WTC11 (cell line): ENCODE measurements around the gene PTPN3. TPM values are rescaled to one million over a fixed set of nuclear protein-coding genes. Genes with fewer than 3 reads are reported as not detected.

Source experiments
- ATAC-seq: fragments of 200-7000 bp; cut with Tn5 transposase; 2 replicates; pipeline ENCODE4 v1.10.0; 2021; ENCODE audit warnings: mild to moderate bottlenecking, moderate library complexity
- CTCF ChIA-PET: fragments of 300-600 bp; sonication (Branson Sonifier 250); formaldehyde crosslinking; loops from one replicate; lab custom pipeline; 2021; ENCODE audit warnings: antibody characterized with exemption; lab: Charles Lee
- POLR2A ChIA-PET: fragments of 350-600 bp; sonication (Branson Sonifier 250); formaldehyde crosslinking; loops from one replicate; lab custom pipeline; 2021; ENCODE audit warnings: antibody characterized with exemption; lab: Charles Lee
- DNase-seq: peaks from one replicate; pipeline ENCODE4 v3.0.0; 2021; ENCODE audit warnings: low spot score
- H3K27ac Mint-ChIP-seq: 2 replicates; pipeline ENCODE4 v1.8.0; 2021; ENCODE audit warnings: mixed read lengths
- H3K27me3 Mint-ChIP-seq: 2 replicates; pipeline ENCODE4 v1.8.0; 2021; ENCODE audit warnings: low read depth, mild to moderate bottlenecking, moderate library complexity, mixed read lengths
- H3K36me3 Mint-ChIP-seq: 2 replicates; pipeline ENCODE4 v1.8.0; 2021; ENCODE audit warnings: mixed read lengths
- H3K4me1 Mint-ChIP-seq: 2 replicates; pipeline ENCODE4 v1.8.0; 2022; ENCODE audit warnings: mixed read lengths
- H3K4me3 Mint-ChIP-seq: 2 replicates; pipeline ENCODE4 v1.8.0; 2021; ENCODE audit warnings: mild to moderate bottlenecking, moderate library complexity, mixed read lengths
- H3K9me3 Mint-ChIP-seq: 2 replicates; pipeline ENCODE4 v1.8.0; 2021; ENCODE audit warnings: mixed read lengths
- ATF1 ChIP-seq: sonication (generic); formaldehyde crosslinking; IDR thresholded peaks from 2 replicates; pipeline ENCODE4 v1.8.1; 2023; ENCODE audit warnings: mild to moderate bottlenecking, moderate library complexity, missing genetic modification reagents
- CBFB ChIP-seq: sonication (generic); formaldehyde crosslinking; IDR thresholded peaks from 2 replicates; pipeline ENCODE4 v1.8.1; 2022; ENCODE audit warnings: mild to moderate bottlenecking, low read depth, missing genetic modification reagents
- E2F5 ChIP-seq: sonication (generic); formaldehyde crosslinking; IDR thresholded peaks from 2 replicates; pipeline ENCODE4 v1.8.1; 2022; ENCODE audit warnings: mild to moderate bottlenecking, moderate library complexity, missing genetic modification reagents
- ETV6 ChIP-seq: sonication (generic); formaldehyde crosslinking; IDR thresholded peaks from 2 replicates; pipeline ENCODE4 v1.8.1; 2022; ENCODE audit warnings: mild to moderate bottlenecking, missing genetic modification reagents
- FOXP1 ChIP-seq: sonication (generic); formaldehyde crosslinking; IDR thresholded peaks from 2 replicates; pipeline ENCODE4 v1.8.0; 2022; ENCODE audit warnings: missing genetic modification reagents, mild to moderate bottlenecking, moderate library complexity, borderline replicate concordance
- HMGA2 ChIP-seq: fragments of 250-450 bp; sonication (Bioruptor Pico); IDR thresholded peaks from 2 replicates; pipeline ENCODE4 v1.4.0; 2021; ENCODE audit warnings: mild to moderate bottlenecking, moderate library complexity
- IRF2 ChIP-seq: sonication (generic); formaldehyde crosslinking; IDR thresholded peaks from 2 replicates; pipeline ENCODE4 v1.8.0; 2022; ENCODE audit warnings: low read depth, missing genetic modification reagents, borderline replicate concordance
- MXD4 ChIP-seq: fragments of 250-450 bp; sonication (Bioruptor Pico); IDR thresholded peaks from 2 replicates; pipeline ENCODE4 v1.8.0; 2021; ENCODE audit warnings: mild to moderate bottlenecking, moderate library complexity, borderline replicate concordance
- NR1H2 ChIP-seq: sonication (generic); formaldehyde crosslinking; IDR thresholded peaks from 2 replicates; pipeline ENCODE4 v1.9.0; 2021; ENCODE audit warnings: mild to moderate bottlenecking, moderate library complexity, missing genetic modification reagents
- NR2C2 ChIP-seq: sonication (generic); formaldehyde crosslinking; IDR thresholded peaks from 2 replicates; pipeline ENCODE4 v1.8.0; 2022; ENCODE audit warnings: mild to moderate bottlenecking, missing genetic modification reagents
- PRRX2 ChIP-seq: fragments of 250-450 bp; sonication (Bioruptor Pico); IDR thresholded peaks from 2 replicates; pipeline ENCODE4 v1.8.0; 2021; ENCODE audit warnings: mild to moderate bottlenecking
- RORB ChIP-seq: fragments of 250-450 bp; sonication (Bioruptor Pico); IDR thresholded peaks from 2 replicates; pipeline ENCODE4 v1.9.0; 2021; ENCODE audit warnings: mild to moderate bottlenecking
- TCF7 ChIP-seq: sonication (generic); formaldehyde crosslinking; IDR thresholded peaks from 2 replicates; pipeline ENCODE4 v1.8.0; 2022; ENCODE audit warnings: mild to moderate bottlenecking, low read depth, missing genetic modification reagents, moderate library complexity
- TEAD4 ChIP-seq: sonication (generic); formaldehyde crosslinking; IDR thresholded peaks from 2 replicates; pipeline ENCODE4 v1.8.0; 2022; ENCODE audit warnings: mild to moderate bottlenecking, missing genetic modification reagents
- TP53 ChIP-seq: sonication (generic); formaldehyde crosslinking; IDR thresholded peaks from 2 replicates; pipeline ENCODE4 v1.8.1; 2023; ENCODE audit warnings: mild to moderate bottlenecking, missing genetic modification reagents
- USF2 ChIP-seq: sonication (generic); formaldehyde crosslinking; IDR thresholded peaks from 2 replicates; pipeline ENCODE4 v1.8.1; 2023; ENCODE audit warnings: mild to moderate bottlenecking, missing genetic modification reagents, moderate library complexity
- ZNF121 ChIP-seq: sonication (generic); formaldehyde crosslinking; IDR thresholded peaks from 2 replicates; pipeline ENCODE4 v1.8.0; 2023; ENCODE audit warnings: missing genetic modification reagents
- ZNF219 ChIP-seq: sonication (generic); formaldehyde crosslinking; IDR thresholded peaks from 2 replicates; pipeline ENCODE4 v1.8.0; 2023; ENCODE audit warnings: missing genetic modification reagents, mild to moderate bottlenecking, borderline replicate concordance
- ZNF317 ChIP-seq: sonication (generic); formaldehyde crosslinking; IDR thresholded peaks from 2 replicates; pipeline ENCODE4 v1.8.1; 2023; ENCODE audit warnings: low read depth, mild to moderate bottlenecking, moderate library complexity, missing genetic modification reagents, borderline replicate concordance
- ZNF416 ChIP-seq: fragments of 250-450 bp; sonication (Bioruptor Pico); IDR thresholded peaks from 2 replicates; pipeline ENCODE4 v1.9.0; 2021; ENCODE audit warnings: mild to moderate bottlenecking, inconsistent platforms
- ZNF671 ChIP-seq: fragments of 250-450 bp; sonication (Bioruptor Pico); IDR thresholded peaks from 2 replicates; pipeline ENCODE4 v1.8.0; 2021; ENCODE audit warnings: mild to moderate bottlenecking
- total RNA-seq: library from RNA; stranded (reverse); gene quantifications from 3 replicates; pipeline ENCODE4 v1.2.3, GENCODE V29; 2021
- TF ChIP-seq, protein P1 (sequence below): sonication (generic); formaldehyde crosslinking; IDR thresholded peaks from 2 replicates; pipeline ENCODE4 v1.8.0; 2022; ENCODE audit warnings: mild to moderate bottlenecking, missing genetic modification reagents
- TF ChIP-seq, protein P2 (sequence below): sonication (generic); formaldehyde crosslinking; IDR thresholded peaks from 2 replicates; pipeline ENCODE4 v1.8.1; 2022; ENCODE audit warnings: low read depth, missing genetic modification reagents, borderline replicate concordance
- TF ChIP-seq, protein P3 (sequence below): sonication (generic); formaldehyde crosslinking; IDR thresholded peaks from 2 replicates; pipeline ENCODE4 v1.8.1; 2022; ENCODE audit warnings: missing genetic modification reagents, borderline replicate concordance
- TF ChIP-seq, protein P4 (sequence below): sonication (generic); formaldehyde crosslinking; IDR thresholded peaks from 2 replicates; pipeline ENCODE4 v1.8.0; 2022; ENCODE audit warnings: mild to moderate bottlenecking, missing genetic modification reagents
- TF ChIP-seq, protein P5 (sequence below): sonication (generic); formaldehyde crosslinking; IDR thresholded peaks from 2 replicates; pipeline ENCODE4 v1.8.1; 2023; ENCODE audit warnings: mild to moderate bottlenecking, missing genetic modification reagents
- TF ChIP-seq, protein P6 (sequence below): sonication (generic); formaldehyde crosslinking; IDR thresholded peaks from 2 replicates; pipeline ENCODE4 v1.8.0; 2022; ENCODE audit warnings: missing genetic modification reagents

PTPN3 gene
- total RNA-seq, 1 experiment from 2014 or later, result 1.7 TPM

DNA sequence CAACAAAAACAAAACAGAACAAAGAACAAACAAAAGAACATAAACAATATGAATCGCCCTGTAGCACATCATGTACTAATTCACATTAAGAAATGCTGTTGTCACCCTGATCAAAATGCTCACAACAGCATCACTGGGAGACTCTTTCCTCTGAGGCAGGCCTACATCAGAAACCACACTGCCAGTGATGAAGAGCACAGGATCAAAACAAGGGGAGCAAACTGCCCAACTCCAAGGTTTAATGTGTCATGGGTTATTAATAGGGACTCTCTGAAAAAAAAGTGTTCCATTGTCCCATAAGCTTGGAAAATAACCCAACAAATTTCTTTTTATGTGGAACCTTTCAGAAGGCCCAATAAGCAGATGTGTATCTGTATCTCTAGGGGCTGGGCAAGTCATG, 74.2 kb downstream of the PTPN3 start:
- Mint-ChIP-seq H3K27me3 (no peaks in the 10 kb centered on the region), H3K27ac (no peak overlapping the region), H3K36me3 (no peaks in the 10 kb centered on the region), H3K9me3 (no peaks in the 10 kb centered on the region), H3K4me3 (no peak overlapping the region), H3K4me1 (peaks cover 8% of the 10 kb centered on the region)
- ChIA-PET POLR2A (no interaction called here), CTCF (interaction anchor here (8.0 kb wide), 1 partner anchor 13 kb away, joined by 50 read pairs; no protein-coding TSS in a partner anchor)
- ATAC-seq (no peak), DNase-seq (no peak)
- TF ChIP-seq ZNF317 (CRISPR knock-in tag) (no peak), FOXP1 (no peak), ETV6 (CRISPR knock-in tag) (no peak), USF2 (no peak), ATF1 (CRISPR knock-in tag) (no peak), CBFB (CRISPR knock-in tag) (no peak), RORB (no peak), E2F5 (no peak), ZNF416 (CRISPR knock-in tag) (no peak), TEAD4 (CRISPR knock-in tag) (no peak), ZNF219 (no peak), IRF2 (CRISPR knock-in tag) (no peak)
- TF ChIP-seq, protein P1, sequence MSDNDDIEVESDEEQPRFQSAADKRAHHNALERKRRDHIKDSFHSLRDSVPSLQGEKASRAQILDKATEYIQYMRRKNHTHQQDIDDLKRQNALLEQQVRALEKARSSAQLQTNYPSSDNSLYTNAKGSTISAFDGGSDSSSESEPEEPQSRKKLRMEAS (CRISPR knock-in tag), result no peak
- TF ChIP-seq, protein P2, sequence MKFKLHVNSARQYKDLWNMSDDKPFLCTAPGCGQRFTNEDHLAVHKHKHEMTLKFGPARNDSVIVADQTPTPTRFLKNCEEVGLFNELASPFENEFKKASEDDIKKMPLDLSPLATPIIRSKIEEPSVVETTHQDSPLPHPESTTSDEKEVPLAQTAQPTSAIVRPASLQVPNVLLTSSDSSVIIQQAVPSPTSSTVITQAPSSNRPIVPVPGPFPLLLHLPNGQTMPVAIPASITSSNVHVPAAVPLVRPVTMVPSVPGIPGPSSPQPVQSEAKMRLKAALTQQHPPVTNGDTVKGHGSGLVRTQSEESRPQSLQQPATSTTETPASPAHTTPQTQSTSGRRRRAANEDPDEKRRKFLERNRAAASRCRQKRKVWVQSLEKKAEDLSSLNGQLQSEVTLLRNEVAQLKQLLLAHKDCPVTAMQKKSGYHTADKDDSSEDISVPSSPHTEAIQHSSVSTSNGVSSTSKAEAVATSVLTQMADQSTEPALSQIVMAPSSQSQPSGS (CRISPR knock-in tag), result no peak
- TF ChIP-seq, protein P3, sequence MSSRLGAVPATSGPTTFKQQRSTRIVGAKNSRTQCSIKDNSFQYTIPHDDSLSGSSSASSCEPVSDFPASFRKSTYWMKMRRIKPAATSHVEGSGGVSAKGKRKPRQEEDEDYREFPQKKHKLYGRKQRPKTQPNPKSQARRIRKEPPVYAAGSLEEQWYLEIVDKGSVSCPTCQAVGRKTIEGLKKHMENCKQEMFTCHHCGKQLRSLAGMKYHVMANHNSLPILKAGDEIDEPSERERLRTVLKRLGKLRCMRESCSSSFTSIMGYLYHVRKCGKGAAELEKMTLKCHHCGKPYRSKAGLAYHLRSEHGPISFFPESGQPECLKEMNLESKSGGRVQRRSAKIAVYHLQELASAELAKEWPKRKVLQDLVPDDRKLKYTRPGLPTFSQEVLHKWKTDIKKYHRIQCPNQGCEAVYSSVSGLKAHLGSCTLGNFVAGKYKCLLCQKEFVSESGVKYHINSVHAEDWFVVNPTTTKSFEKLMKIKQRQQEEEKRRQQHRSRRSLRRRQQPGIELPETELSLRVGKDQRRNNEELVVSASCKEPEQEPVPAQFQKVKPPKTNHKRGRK (CRISPR knock-in tag), result no peak
- TF ChIP-seq, protein P4, sequence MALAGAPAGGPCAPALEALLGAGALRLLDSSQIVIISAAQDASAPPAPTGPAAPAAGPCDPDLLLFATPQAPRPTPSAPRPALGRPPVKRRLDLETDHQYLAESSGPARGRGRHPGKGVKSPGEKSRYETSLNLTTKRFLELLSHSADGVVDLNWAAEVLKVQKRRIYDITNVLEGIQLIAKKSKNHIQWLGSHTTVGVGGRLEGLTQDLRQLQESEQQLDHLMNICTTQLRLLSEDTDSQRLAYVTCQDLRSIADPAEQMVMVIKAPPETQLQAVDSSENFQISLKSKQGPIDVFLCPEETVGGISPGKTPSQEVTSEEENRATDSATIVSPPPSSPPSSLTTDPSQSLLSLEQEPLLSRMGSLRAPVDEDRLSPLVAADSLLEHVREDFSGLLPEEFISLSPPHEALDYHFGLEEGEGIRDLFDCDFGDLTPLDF, result no peak
- TF ChIP-seq, all 79 proteins: peak for 0

DNA sequence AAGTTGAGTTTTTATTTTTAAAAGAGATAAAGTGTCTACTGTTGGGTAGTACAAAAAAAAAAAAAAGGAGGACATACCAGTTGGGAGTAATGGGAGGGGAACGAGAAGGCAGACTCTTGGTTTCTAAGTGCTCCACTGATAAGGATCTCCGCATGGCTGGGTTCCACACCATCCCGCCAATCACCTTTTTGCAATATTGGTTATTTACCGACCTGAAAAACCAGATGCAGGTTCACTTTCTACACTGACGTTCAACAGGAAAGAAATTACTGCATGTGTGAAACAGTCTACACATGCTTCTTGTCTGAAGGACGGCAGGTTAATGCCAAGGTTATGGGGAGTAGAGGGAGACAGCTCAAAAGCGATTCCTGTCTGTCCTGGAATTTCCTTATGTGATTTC, 75.5 kb downstream of the PTPN3 start:
- DNase-seq, result no peak
- Mint-ChIP-seq H3K4me3 (no peak overlapping the region), H3K4me1 (peaks cover 15% of the 10 kb centered on the region), H3K27ac (no peak overlapping the region), H3K27me3 (no peaks in the 10 kb centered on the region), H3K36me3 (no peaks in the 10 kb centered on the region), H3K9me3 (no peaks in the 10 kb centered on the region)
- ChIA-PET POLR2A (no interaction called here), CTCF (interaction anchor here (1.0 to 8.0 kb wide), 3 partner anchors 12 to 239 kb away, joined by 4 to 50 read pairs (median 11); no protein-coding TSS in a partner anchor)
- no peak for ATAC-seq
- no peak for TF ChIP-seq NR2C2
- no peak for TF ChIP-seq PRRX2 (CRISPR knock-in tag)
- no peak for TF ChIP-seq MXD4 (CRISPR knock-in tag)
- TF ChIP-seq TP53 (CRISPR knock-in tag), result no peak
- TF ChIP-seq, protein P5, sequence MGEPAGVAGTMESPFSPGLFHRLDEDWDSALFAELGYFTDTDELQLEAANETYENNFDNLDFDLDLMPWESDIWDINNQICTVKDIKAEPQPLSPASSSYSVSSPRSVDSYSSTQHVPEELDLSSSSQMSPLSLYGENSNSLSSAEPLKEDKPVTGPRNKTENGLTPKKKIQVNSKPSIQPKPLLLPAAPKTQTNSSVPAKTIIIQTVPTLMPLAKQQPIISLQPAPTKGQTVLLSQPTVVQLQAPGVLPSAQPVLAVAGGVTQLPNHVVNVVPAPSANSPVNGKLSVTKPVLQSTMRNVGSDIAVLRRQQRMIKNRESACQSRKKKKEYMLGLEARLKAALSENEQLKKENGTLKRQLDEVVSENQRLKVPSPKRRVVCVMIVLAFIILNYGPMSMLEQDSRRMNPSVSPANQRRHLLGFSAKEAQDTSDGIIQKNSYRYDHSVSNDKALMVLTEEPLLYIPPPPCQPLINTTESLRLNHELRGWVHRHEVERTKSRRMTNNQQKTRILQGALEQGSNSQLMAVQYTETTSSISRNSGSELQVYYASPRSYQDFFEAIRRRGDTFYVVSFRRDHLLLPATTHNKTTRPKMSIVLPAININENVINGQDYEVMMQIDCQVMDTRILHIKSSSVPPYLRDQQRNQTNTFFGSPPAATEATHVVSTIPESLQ (CRISPR knock-in tag), result no peak
- TF ChIP-seq ZNF121 (CRISPR knock-in tag), result no peak
- TF ChIP-seq, protein P6, sequence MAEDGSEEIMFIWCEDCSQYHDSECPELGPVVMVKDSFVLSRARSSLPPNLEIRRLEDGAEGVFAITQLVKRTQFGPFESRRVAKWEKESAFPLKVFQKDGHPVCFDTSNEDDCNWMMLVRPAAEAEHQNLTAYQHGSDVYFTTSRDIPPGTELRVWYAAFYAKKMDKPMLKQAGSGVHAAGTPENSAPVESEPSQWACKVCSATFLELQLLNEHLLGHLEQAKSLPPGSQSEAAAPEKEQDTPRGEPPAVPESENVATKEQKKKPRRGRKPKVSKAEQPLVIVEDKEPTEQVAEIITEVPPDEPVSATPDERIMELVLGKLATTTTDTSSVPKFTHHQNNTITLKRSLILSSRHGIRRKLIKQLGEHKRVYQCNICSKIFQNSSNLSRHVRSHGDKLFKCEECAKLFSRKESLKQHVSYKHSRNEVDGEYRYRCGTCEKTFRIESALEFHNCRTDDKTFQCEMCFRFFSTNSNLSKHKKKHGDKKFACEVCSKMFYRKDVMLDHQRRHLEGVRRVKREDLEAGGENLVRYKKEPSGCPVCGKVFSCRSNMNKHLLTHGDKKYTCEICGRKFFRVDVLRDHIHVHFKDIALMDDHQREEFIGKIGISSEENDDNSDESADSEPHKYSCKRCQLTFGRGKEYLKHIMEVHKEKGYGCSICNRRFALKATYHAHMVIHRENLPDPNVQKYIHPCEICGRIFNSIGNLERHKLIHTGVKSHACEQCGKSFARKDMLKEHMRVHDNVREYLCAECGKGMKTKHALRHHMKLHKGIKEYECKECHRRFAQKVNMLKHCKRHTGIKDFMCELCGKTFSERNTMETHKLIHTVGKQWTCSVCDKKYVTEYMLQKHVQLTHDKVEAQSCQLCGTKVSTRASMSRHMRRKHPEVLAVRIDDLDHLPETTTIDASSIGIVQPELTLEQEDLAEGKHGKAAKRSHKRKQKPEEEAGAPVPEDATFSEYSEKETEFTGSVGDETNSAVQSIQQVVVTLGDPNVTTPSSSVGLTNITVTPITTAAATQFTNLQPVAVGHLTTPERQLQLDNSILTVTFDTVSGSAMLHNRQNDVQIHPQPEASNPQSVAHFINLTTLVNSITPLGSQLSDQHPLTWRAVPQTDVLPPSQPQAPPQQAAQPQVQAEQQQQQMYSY, result no peak
- TF ChIP-seq TCF7 (CRISPR knock-in tag), result no peak
- no peak for TF ChIP-seq HMGA2 (CRISPR knock-in tag)
- TF ChIP-seq NR1H2 (CRISPR knock-in tag), result no peak
- TF ChIP-seq ZNF671 (CRISPR knock-in tag), result no peak
